ENCODE measurements around the gene ANTXR1.

ANTXR1 gene

GRCh38 chr2:69033461-69034095, 20.6 kb downstream of the ANTXR1 start:
- DNase-seq (ENCODE audit: low read depth in 3 of 3) = no peak

GRCh38 chr2:69034122-69034521, 21.1 kb downstream of the ANTXR1 start:
- no peak for DNase-seq (ENCODE audit: low read depth in 3 of 3)

GRCh38 chr2:69034845-69035244, 21.9 kb downstream of the ANTXR1 start:
- DNase-seq (ENCODE audit: low read depth in 3 of 3) = no peak

- DNase-seq (ENCODE audit: low read depth in 3 of 3) = no peak
Observed at GRCh38 chr2:69036926-69037325, 23.9 kb downstream of the ANTXR1 start.

- no peak for DNase-seq (ENCODE audit: low read depth in 3 of 3)
Observed at GRCh38 chr2:69041214-69041613, 28.2 kb downstream of the ANTXR1 start.

GRCh38 chr2:69043736-69044400, 30.9 kb downstream of the ANTXR1 start:
- DNase-seq (ENCODE audit: low read depth in 3 of 3) = no peak

GRCh38 chr2:69046221-69046662, 33.3 kb downstream of the ANTXR1 start:
- DNase-seq (ENCODE audit: low read depth in 3 of 3) = no peak

GRCh38 chr2:69047625-69048145, 34.7 kb downstream of the ANTXR1 start:
- no peak for DNase-seq (ENCODE audit: low read depth in 3 of 3)

GRCh38 chr2:69050802-69051201, 37.8 kb downstream of the ANTXR1 start:
- DNase-seq (ENCODE audit: low read depth in 3 of 3) = no peak

- DNase-seq (ENCODE audit: low read depth in 3 of 3) = no peak
Observed at GRCh38 chr2:69053416-69053965, 40.5 kb downstream of the ANTXR1 start.

- DNase-seq (ENCODE audit: low read depth in 3 of 3) = no peak
Observed at GRCh38 chr2:69054431-69054830, 41.5 kb downstream of the ANTXR1 start.

GRCh38 chr2:69055688-69056470, 42.9 kb downstream of the ANTXR1 start:
- no peak for DNase-seq (ENCODE audit: low read depth in 3 of 3)

GRCh38 chr2:69057660-69058059, 44.7 kb downstream of the ANTXR1 start:
- no peak for DNase-seq (ENCODE audit: low read depth in 3 of 3)

GRCh38 chr2:69059731-69060290, 46.8 kb downstream of the ANTXR1 start:
- no peak for DNase-seq (ENCODE audit: low read depth in 3 of 3)

- DNase-seq (ENCODE audit: low read depth in 3 of 3) = no peak
Observed at GRCh38 chr2:69060938-69061501, 48.0 kb downstream of the ANTXR1 start.

GRCh38 chr2:69061525-69061924, 48.5 kb downstream of the ANTXR1 start:
- DNase-seq (ENCODE audit: low read depth in 3 of 3) = no peak

GRCh38 chr2:69062307-69062962, 49.5 kb downstream of the ANTXR1 start:
- no peak for DNase-seq (ENCODE audit: low read depth in 3 of 3)

- no peak for DNase-seq (ENCODE audit: low read depth in 3 of 3)
Observed at GRCh38 chr2:69065735-69066336, 52.9 kb downstream of the ANTXR1 start.

GRCh38 chr2:69067026-69067630, 54.1 kb downstream of the ANTXR1 start:
- no peak for DNase-seq (ENCODE audit: low read depth in 3 of 3)

GRCh38 chr2:69067866-69068265, 54.9 kb downstream of the ANTXR1 start:
- DNase-seq (ENCODE audit: low read depth in 3 of 3) = no peak
